ENCODE results near the gene ENOX1.

DNA sequence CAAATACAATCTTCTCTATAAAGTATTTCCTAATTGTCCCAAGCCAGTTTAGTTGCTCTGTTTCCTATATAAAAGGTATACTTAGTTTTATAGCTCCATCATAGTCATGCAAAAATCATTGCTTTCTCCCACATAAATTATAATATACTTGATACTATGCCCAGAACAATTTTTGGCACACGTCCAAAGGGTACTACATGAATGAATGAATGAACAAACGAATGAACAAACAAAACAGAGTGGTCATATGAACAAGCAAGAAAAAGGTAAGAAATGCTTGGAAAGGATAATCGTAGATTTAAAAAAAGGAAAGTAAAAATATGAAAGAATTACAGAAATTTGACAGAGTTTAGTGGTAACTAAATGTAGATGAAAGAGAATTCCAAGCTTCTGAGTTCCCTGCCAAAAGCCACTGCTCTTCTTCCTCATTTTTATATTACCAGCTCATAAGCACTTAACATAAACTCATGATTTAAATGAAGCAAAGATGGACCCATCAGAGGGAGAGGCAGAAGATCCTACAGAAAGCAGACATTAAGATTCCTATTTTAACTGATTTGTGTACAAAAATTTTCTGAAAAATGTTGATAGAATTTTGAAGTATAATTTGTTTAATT lies 123.2 kb downstream of the ENOX1 start:
- no peak for TF ChIP-seq EZH2 (IDR thresholded peaks at IDR 0.05; ENCODE audit: low read length)
- TF ChIP-seq, protein P1, sequence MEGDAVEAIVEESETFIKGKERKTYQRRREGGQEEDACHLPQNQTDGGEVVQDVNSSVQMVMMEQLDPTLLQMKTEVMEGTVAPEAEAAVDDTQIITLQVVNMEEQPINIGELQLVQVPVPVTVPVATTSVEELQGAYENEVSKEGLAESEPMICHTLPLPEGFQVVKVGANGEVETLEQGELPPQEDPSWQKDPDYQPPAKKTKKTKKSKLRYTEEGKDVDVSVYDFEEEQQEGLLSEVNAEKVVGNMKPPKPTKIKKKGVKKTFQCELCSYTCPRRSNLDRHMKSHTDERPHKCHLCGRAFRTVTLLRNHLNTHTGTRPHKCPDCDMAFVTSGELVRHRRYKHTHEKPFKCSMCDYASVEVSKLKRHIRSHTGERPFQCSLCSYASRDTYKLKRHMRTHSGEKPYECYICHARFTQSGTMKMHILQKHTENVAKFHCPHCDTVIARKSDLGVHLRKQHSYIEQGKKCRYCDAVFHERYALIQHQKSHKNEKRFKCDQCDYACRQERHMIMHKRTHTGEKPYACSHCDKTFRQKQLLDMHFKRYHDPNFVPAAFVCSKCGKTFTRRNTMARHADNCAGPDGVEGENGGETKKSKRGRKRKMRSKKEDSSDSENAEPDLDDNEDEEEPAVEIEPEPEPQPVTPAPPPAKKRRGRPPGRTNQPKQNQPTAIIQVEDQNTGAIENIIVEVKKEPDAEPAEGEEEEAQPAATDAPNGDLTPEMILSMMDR (optimal IDR thresholded peaks at IDR 0.05 in 1 of 3, IDR thresholded peaks at IDR 0.05 in 1 of 3, conservative IDR thresholded peaks at IDR 0.05 in 1 of 3; ENCODE audit: extremely low read depth in 1 of 3, insufficient read depth in 2 of 3, low read length in 3 of 3): no peak

Measured in keratinocyte (primary cell).